Fibroblast of gingiva (primary cell): ENCODE results near the gene TFDP1.
"Not testable (repeated sequence)": the region's sequence is repeated elsewhere in the genome, so short reads cannot be mapped to it uniquely, and the experiment has no call there.

Experiments
- DNase-seq: peaks from one replicate; pipeline ENCODE4 v3.0.0-alpha.2; 2011; ENCODE audit warnings: low read depth

Gene TFDP1

GRCh38 chr13:113573065-113573464, 11.5 kb upstream of the TFDP1 start:
- DNase-seq: no peak

- DNase-seq: no peak
Observed at GRCh38 chr13:113576597-113576996, 8.0 kb upstream of the TFDP1 start.

- DNase-seq: no peak
Observed at GRCh38 chr13:113577881-113578435, 6.6 kb upstream of the TFDP1 start.

- no peak for DNase-seq
Observed at GRCh38 chr13:113579686-113580085, 4.9 kb upstream of the TFDP1 start.

- no peak for DNase-seq
Observed at GRCh38 chr13:113581871-113582270, 2.7 kb upstream of the TFDP1 start.

- no peak for DNase-seq
Observed at GRCh38 chr13:113582841-113583631, 1.5 kb upstream of the TFDP1 start.

- no peak for DNase-seq
Observed at GRCh38 chr13:113584870-113585671, 518 bp downstream of the TFDP1 start.

GRCh38 chr13:113585896-113586295, 1.3 kb downstream of the TFDP1 start:
- no peak for DNase-seq

- DNase-seq: no peak
Observed at GRCh38 chr13:113586661-113587479, 2.3 kb downstream of the TFDP1 start.

- DNase-seq: no peak
Observed at GRCh38 chr13:113588394-113589111, 4.0 kb downstream of the TFDP1 start.

- DNase-seq: no peak
Observed at GRCh38 chr13:113589251-113589960, 4.9 kb downstream of the TFDP1 start.

- DNase-seq: no peak
Observed at GRCh38 chr13:113589961-113590339, 5.4 kb downstream of the TFDP1 start.

GRCh38 chr13:113591750-113592149, 7.2 kb downstream of the TFDP1 start:
- DNase-seq: no peak

GRCh38 chr13:113592571-113592970, 8.0 kb downstream of the TFDP1 start:
- no peak for DNase-seq

- DNase-seq: not testable (repeated sequence)
Observed at GRCh38 chr13:113594066-113594821, 9.7 kb downstream of the TFDP1 start.

GRCh38 chr13:113595131-113595530, 10.6 kb downstream of the TFDP1 start:
- no peak for DNase-seq

GRCh38 chr13:113596321-113597200, 12.0 kb downstream of the TFDP1 start:
- DNase-seq: no peak

GRCh38 chr13:113597391-113598080, 13.0 kb downstream of the TFDP1 start:
- DNase-seq: no peak

- DNase-seq: no peak
Observed at GRCh38 chr13:113598081-113598410, 13.5 kb downstream of the TFDP1 start.
